Fibroblast of the aortic adventitia (primary cell): ENCODE results near the gene FNIP1. TPM values are rescaled to one million over a fixed set of nuclear protein-coding genes. Genes with fewer than 3 reads are reported as not detected.
A peak's percentile ranks its signal among the peaks of the same experiment; 100 is the strongest.

Experiments used
- DNase-seq: peaks from one replicate; pipeline ENCODE4 v3.0.0-alpha.2; 2010; ENCODE audit warnings: low read depth
- H3K4me3 ChIP-seq: 2 replicates; pipeline ENCODE4 v1.5.1; 2011; ENCODE audit warnings: low read depth, mild to moderate bottlenecking, control low read depth, low read length, moderate library complexity
- CTCF ChIP-seq: IDR thresholded peaks from 2 replicates; pipeline ENCODE4 v1.5.1; 2011; ENCODE audit warnings: mild to moderate bottlenecking, low read length, control low read depth, inconsistent platforms; ENCODE audit not compliant: insufficient read depth
- total RNA-seq: library from RNA; depleted of rRNA; stranded (reverse); fragments of >200 nt; gene quantifications from 2 replicates; pipeline ENCODE4 v1.2.3, GENCODE V29; 2012; ENCODE audit warnings: low replicate concordance

Gene FNIP1
- total RNA-seq, 1 donor: 99.9 TPM

- no peak for TF ChIP-seq CTCF
- H3K4me3 ChIP-seq: no peak overlapping the region
- DNase-seq: no peak
Measured at GRCh38 chr5:131751506-131751905, 45.3 kb downstream of the FNIP1 start.

DNA sequence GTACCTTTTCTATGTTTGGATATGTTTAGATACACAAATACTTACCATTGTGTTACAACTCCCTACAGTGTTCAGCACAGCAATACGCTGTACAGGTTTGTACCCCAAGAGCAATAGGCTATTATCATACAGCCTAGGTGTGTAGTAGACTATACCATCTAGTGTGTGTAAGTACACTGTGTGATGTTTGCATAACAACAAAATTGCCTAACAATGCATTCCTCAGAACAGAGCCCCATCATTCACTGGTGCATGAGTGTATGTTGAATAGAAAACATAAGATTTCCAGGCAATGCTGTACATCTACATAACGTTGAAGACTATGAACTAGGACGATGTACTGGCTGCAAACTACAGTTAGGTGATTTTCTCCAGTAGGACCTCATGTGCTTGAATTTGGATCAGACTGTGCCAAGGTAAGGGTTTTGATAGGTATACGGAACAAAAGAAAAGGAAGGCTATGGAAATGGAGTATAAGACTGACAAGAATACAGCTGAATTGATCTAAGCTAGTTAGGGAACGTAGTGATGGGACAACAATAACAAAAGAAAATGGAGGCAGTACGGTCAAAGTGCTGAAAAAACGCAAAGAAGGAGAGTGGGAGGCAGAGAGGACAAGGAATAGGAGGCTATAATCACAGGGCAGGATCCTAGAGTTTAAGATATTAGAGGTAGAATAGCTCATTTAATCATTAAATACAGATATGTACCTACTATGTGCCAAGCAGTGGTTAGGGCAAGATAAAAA is 46.9 kb downstream of the FNIP1 start:
- DNase-seq: no peak
- no peak for TF ChIP-seq CTCF
- no peak overlapping the region for H3K4me3 ChIP-seq

DNA sequence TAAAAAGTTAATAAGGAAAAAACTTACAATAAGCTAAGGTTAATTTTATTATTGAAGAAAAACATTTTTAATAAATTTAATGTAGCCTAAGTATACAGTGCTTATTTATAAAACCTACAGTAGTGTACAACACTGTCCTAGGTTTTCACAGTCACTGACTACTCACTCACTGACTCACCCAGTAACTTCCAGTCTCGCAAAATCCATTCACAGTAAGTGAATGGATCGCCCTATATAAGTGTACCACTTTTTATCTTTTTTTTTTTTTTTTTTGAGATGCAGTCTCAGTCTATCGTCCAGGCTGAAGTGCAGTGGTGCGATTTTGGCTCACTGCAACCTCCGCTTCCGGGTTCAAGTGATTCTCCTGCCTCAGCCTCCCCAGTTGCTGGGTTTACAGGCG is 47.7 kb downstream of the FNIP1 start:
- no peak overlapping the region for H3K4me3 ChIP-seq
- peak; percentile 28 for DNase-seq
- TF ChIP-seq CTCF: no peak

GRCh38 chr5:131747180-131748105 is 49.4 kb downstream of the FNIP1 start:
- no peak for TF ChIP-seq CTCF
- peak; percentile 31 for DNase-seq

DNA sequence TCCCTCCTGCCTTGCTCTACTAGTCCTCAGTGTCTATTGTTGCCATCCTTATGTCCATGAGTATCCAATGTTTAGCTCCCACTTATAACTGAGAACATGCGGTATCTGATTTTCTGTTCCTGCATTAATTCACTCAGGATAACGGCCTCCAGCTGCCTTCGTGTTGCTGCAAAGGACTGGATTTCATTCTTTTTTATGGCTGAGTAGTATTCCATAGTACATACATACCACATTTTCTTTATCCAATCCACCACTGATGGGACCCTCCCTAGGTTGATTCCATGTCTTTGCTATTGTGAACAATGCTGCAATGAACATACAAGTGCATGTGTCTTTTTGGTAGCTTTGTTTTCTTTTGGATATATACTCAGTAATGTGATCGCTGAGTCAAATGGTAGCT is 50.4 kb downstream of the FNIP1 start:
- H3K4me3 ChIP-seq: no peak overlapping the region

More at GRCh38 chr5:131747180-131748105, 49.4 kb downstream of the FNIP1 start:
- H3K4me3 ChIP-seq: no peak overlapping the region

GRCh38 chr5:131745703-131746102 is 51.1 kb downstream of the FNIP1 start:
- DNase-seq: no peak
- no peak overlapping the region for H3K4me3 ChIP-seq
- TF ChIP-seq CTCF: no peak

More for the DNA sequence above, 50.4 kb downstream of the FNIP1 start:
- DNase-seq: no peak
- TF ChIP-seq CTCF: no peak
